SK-N-SH treated with all-trans-retinoic acid at 6 μM for 48 hours (cell line): ENCODE results near the gene CFI.

Source experiments
- ARNTL ChIP-seq: fragments of 450-650 bp; formaldehyde crosslinking; IDR thresholded peaks from 2 replicates; pipeline ENCODE4 v1.5.0; 2020; ENCODE audit warnings: low read depth, mild to moderate bottlenecking, moderate library complexity, borderline replicate concordance
- CREB5 ChIP-seq: fragments of 250-450 bp; sonication (Bioruptor Pico); IDR thresholded peaks from 2 replicates; pipeline ENCODE4 v1.5.1; 2020; ENCODE audit warnings: low read depth, mild to moderate bottlenecking, moderate library complexity
- ESRRG ChIP-seq: fragments of 250-450 bp; sonication (Bioruptor Pico); IDR thresholded peaks from 2 replicates; pipeline ENCODE4 v1.6.1; 2021; ENCODE audit warnings: mild to moderate bottlenecking
- GLIS3 ChIP-seq: fragments of 250-450 bp; sonication (Bioruptor Pico); IDR thresholded peaks from 2 replicates; pipeline ENCODE4 v1.5.0; 2020; ENCODE audit warnings: mild to moderate bottlenecking, moderate library complexity
- PATZ1 ChIP-seq: fragments of 250-450 bp; sonication (Bioruptor Pico); IDR thresholded peaks from 2 replicates; pipeline ENCODE4 v1.8.0; 2020; ENCODE audit warnings: mild to moderate bottlenecking, moderate library complexity, borderline replicate concordance
- POU6F1 ChIP-seq: fragments of 250-450 bp; sonication (Bioruptor Pico); IDR thresholded peaks from 2 replicates; pipeline ENCODE4 v1.8.0; 2021; ENCODE audit warnings: low read depth, mild to moderate bottlenecking, moderate library complexity, borderline replicate concordance
- PPARA ChIP-seq: fragments of 250-450 bp; sonication (Bioruptor Pico); IDR thresholded peaks from 2 replicates; pipeline ENCODE4 v1.5.0; 2020; ENCODE audit warnings: mild to moderate bottlenecking, borderline replicate concordance
- RARB ChIP-seq: fragments of 250-450 bp; sonication (Bioruptor Pico); IDR thresholded peaks from 2 replicates; pipeline ENCODE4 v1.8.0; 2021; ENCODE audit warnings: mild to moderate bottlenecking, moderate library complexity
- TCF4 ChIP-seq: fragments of 250-450 bp; sonication (Bioruptor Pico); IDR thresholded peaks from 2 replicates; pipeline ENCODE4 v1.8.0; 2021; ENCODE audit warnings: mild to moderate bottlenecking, moderate library complexity, borderline replicate concordance
- TOX ChIP-seq: fragments of 250-450 bp; sonication (Bioruptor Pico); IDR thresholded peaks from 2 replicates; pipeline ENCODE4 v1.8.0; 2021; ENCODE audit warnings: mild to moderate bottlenecking, moderate library complexity, borderline replicate concordance
- ZFP3 ChIP-seq: fragments of 250-450 bp; sonication (Bioruptor Pico); IDR thresholded peaks from 2 replicates; pipeline ENCODE4 v1.5.0; 2020; ENCODE audit warnings: mild to moderate bottlenecking, moderate library complexity
- ZFP30 ChIP-seq: fragments of 450-650 bp; formaldehyde crosslinking; IDR thresholded peaks from 2 replicates; pipeline ENCODE4 v1.5.0; 2022; ENCODE audit warnings: mild to moderate bottlenecking, moderate library complexity
- ZNF70 ChIP-seq: fragments of 450-650 bp; formaldehyde crosslinking; IDR thresholded peaks from 2 replicates; pipeline ENCODE4 v1.5.0; 2020; ENCODE audit warnings: mild to moderate bottlenecking, moderate library complexity
- ZNF8 ChIP-seq: fragments of 450-650 bp; formaldehyde crosslinking; IDR thresholded peaks from 2 replicates; pipeline ENCODE4 v1.5.0; 2020; ENCODE audit warnings: mild to moderate bottlenecking, moderate library complexity

GRCh38 chr4:109708435-109708834, 93.4 kb downstream of the CFI start:
- TF ChIP-seq PATZ1 (CRISPR knock-in tag) (no peak), ARNTL (no peak), POU6F1 (CRISPR knock-in tag) (no peak), TCF4 (CRISPR knock-in tag) (no peak), ZNF8 (no peak), PPARA (no peak), RARB (CRISPR knock-in tag) (no peak), ZFP3 (CRISPR knock-in tag) (no peak), ZFP30 (CRISPR knock-in tag) (no peak), CREB5 (no peak), TOX (CRISPR knock-in tag) (no peak), ZNF70 (CRISPR knock-in tag) (no peak), GLIS3 (CRISPR knock-in tag) (no peak), ESRRG (CRISPR knock-in tag) (no peak)
